Left forelimb (tissue), 1 donor: ENCODE measurements around the gene FLACC1.
"Not testable (repeated sequence)": the region's sequence is repeated elsewhere in the genome, so short reads cannot be mapped to it uniquely, and the experiment has no call there.

Experiments
- DNase-seq: peaks from one replicate; pipeline ENCODE4 v3.0.0-alpha.2; 2018; ENCODE audit warnings: low spot score

The FLACC1 gene

GRCh38 chr2:201255408-201256033 is 101.6 kb downstream of the FLACC1 start:
- no peak for DNase-seq

- no peak for DNase-seq
Observed at GRCh38 chr2:201254081-201254730, 102.9 kb downstream of the FLACC1 start.

- DNase-seq: no peak
Observed at GRCh38 chr2:201250741-201251140, 106.4 kb downstream of the FLACC1 start.

- no peak for DNase-seq
Observed at GRCh38 chr2:201249889-201250288, 107.3 kb downstream of the FLACC1 start.

GRCh38 chr2:201248288-201248844 is 108.8 kb downstream of the FLACC1 start:
- no peak for DNase-seq

GRCh38 chr2:201246280-201246679 is 110.9 kb downstream of the FLACC1 start:
- DNase-seq: no peak

- DNase-seq: no peak
Observed at GRCh38 chr2:201244829-201245228, 112.3 kb downstream of the FLACC1 start.

- DNase-seq: no peak
Observed at GRCh38 chr2:201242571-201243277, 114.4 kb downstream of the FLACC1 start.

- not testable (repeated sequence) for DNase-seq
Observed at GRCh38 chr2:201239167-201239935, 117.8 kb downstream of the FLACC1 start.
